ENCODE measurements around the gene BNIPL. TPM values are rescaled to one million over a fixed set of nuclear protein-coding genes. Genes with fewer than 3 reads are reported as not detected.

BNIPL gene
- polyA plus RNA-seq, 4 donors = 0.27 to 0.89 (median 0.62) TPM

DNA sequence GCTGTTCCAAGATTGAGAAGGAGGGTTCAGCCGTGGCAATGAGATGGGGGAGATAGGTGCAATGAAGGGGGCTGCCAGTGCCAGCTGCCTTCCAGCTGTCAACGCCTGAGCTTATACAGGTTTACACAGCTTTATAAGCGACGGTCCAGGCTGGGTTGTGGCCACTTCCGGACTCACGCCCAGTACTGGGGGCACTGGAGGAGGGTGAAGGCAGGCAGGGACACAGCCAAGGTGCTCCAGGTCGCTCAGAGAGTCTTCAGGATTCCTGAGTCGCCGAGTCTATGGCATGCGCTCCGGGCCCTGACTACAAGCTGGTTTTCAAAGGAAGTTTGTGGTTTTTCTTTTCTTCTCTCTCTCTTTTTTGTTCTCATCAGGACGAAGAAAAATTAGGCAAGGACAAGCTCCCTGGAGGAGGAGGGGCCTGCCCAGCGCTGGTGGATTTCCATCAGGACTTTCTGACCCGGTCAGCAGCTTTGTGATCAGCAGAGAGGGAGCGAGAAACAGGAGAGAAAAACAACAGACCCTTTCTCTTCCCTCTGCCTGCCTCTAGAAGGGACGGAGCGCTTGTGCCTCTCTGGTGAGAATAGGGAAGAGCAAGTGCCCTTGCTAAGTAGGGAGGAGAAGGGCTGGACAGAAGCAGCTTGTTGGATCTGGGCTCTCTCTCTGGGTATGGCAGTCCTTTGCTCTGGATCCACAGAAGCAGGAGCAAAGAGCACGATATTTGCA lies 29.9 kb upstream of the BNIPL start, which contains the start of gene MINDY1:
TSS of gene MINDY1 (minus strand) at position 576 of the 726 bp plus-strand sequence. CDS start 4,285 bp downstream, outside the sequence.
- Histone ChIP-seq H3K9me3 (ENCODE audit: control insufficient read depth in 2 of 2, insufficient read depth in 1 of 2, low read depth in 1 of 2, low read length in 1 of 2) (no peaks in the 10 kb centered on the region), H3K27ac (ENCODE audit: low read depth in 1 of 3, low read length in 2 of 3) (peak within 1 kb of the TSS; percentile 86 to 90 (median 88)), H3K36me3 (ENCODE audit: control insufficient read depth in 3 of 3, insufficient read depth in 2 of 3, low read depth in 1 of 3, low read length in 3 of 3) (peaks cover 0 to 14% (median 0%) of the 10 kb centered on the region in 3 donors), H3K4me3 (ENCODE audit: low read depth in 1 of 3, low read length in 3 of 3) (peak within 1 kb of the TSS; percentile 21 to 95 (median 57)), H3K27me3 (ENCODE audit: control insufficient read depth in 3 of 3, insufficient read depth in 3 of 3, low read length in 3 of 3) (no peaks in the 10 kb centered on the region), H3K4me1 (ENCODE audit: control insufficient read depth in 3 of 3, insufficient read depth in 2 of 3, low read depth in 1 of 3, low read length in 2 of 3) (peaks cover 6 to 42% (median 17%) of the 10 kb centered on the region in 3 donors)
- no peak for FAIRE-seq
- 1 to 5% (median 3%) methylated on average over 17 to 18 of the region's 18 CpGs for WGBS, 3 donors
- peak; percentile 83 to 86 for DNase-seq

DNA sequence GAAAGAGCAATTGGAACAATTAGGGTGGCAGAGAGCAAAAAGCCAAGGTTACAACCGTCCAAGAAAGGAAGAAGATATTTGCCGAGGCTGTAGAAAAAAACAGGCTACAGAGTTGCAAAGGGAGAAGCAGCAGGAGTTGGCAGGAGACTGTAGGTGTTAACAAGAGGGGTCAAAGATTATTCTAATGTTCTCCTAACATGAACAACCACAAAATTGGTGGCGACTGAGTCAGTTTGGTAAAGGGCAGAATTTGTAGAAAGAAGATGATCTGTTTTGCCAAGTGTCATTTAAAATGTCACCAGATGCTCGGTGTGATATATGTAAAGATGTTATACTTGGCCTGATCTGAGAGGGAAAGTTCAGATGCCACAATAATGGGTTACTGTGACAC lies 28.5 kb upstream of the BNIPL start:
- WGBS, 3 donors = 4 to 13% (median 10%) methylated on average over 4 of the region's 4 CpGs
- peaks cover 9 to 48% (median 17%) of the 10 kb centered on the region in 3 donors for H3K4me1 ChIP-seq (ENCODE audit: control insufficient read depth in 3 of 3, insufficient read depth in 2 of 3, low read depth in 1 of 3, low read length in 2 of 3)
- peak overlapping the region; percentile 86 to 90 (median 88) for H3K27ac ChIP-seq (ENCODE audit: low read depth in 1 of 3, low read length in 2 of 3)
- DNase-seq (no peak), FAIRE-seq (no peak)
- H3K27me3 ChIP-seq (ENCODE audit: control insufficient read depth in 3 of 3, insufficient read depth in 3 of 3, low read length in 3 of 3) = no peaks in the 10 kb centered on the region
- H3K36me3 ChIP-seq (ENCODE audit: control insufficient read depth in 3 of 3, insufficient read depth in 2 of 3, low read depth in 1 of 3, low read length in 3 of 3) = peaks cover 0 to 2% (median 0%) of the 10 kb centered on the region in 3 donors
- H3K4me3 ChIP-seq (ENCODE audit: low read depth in 1 of 3, low read length in 3 of 3) = peak overlapping the region in 2 of 3 donors; percentile 10 to 95
- no peaks in the 10 kb centered on the region for H3K9me3 ChIP-seq (ENCODE audit: control insufficient read depth in 2 of 2, insufficient read depth in 1 of 2, low read depth in 1 of 2, low read length in 1 of 2)

DNA sequence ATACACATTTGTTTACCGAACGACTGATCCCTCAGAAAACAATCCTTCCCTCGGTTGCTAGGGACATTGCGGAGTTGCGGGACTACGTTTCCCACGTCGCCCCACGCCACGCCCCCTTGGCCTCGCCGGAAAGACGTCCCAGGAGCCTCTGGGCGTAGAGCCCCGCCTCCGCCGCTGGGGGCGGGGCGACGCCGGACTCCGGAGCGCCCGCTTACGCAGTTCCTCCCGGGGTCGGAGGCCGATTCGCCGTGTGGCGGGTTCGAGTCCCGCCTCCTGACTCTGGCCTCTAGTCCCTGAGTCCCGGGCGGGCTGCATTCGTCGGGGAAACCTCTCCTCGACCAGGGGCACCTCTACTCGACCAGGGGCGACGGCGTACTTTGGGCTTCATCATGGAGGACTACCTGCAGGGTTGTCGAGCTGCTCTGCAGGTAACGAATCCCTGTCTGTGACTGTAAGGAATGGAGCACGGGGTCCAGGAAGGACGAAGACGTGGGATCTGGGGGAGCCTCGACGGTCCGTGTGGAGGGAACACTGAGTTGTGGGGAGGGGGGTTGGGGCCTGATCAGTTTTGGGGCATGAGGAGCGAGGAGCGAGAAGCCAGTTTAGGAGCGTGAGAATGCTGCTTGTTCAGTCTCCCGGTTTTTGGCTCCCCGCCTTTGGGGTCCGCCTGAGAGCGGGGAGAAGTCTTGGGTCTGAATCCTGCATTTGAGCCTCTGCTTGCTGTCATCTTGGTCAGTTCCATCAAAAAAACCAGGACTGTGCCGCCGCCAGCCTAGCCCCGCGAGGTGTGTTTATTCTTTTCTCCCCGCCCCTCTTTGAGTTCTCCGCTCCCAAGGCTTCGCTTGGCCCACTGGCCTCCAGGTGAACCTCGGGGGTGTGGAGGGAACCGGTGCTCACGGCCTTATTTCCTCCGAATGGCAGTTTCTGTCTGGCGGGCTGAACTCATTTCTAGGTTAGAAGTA lies 27.9 kb upstream of the BNIPL start, which contains the start of gene PRUNE1:
TSS of gene PRUNE1 (plus strand) at position 206 of the 962 bp plus-strand sequence. CDS start at position 390, 184 bp downstream.
- no peaks in the 10 kb centered on the region for H3K9me3 ChIP-seq (ENCODE audit: control insufficient read depth in 2 of 2, insufficient read depth in 1 of 2, low read depth in 1 of 2, low read length in 1 of 2)
- peaks cover 0 to under 1% (median 0%) of the 10 kb centered on the region in 3 donors for H3K36me3 ChIP-seq (ENCODE audit: control insufficient read depth in 3 of 3, insufficient read depth in 2 of 3, low read depth in 1 of 3, low read length in 3 of 3)
- peaks cover 9 to 49% (median 11%) of the 10 kb centered on the region in 3 donors for H3K4me1 ChIP-seq (ENCODE audit: control insufficient read depth in 3 of 3, insufficient read depth in 2 of 3, low read depth in 1 of 3, low read length in 2 of 3)
- H3K4me3 ChIP-seq (ENCODE audit: low read depth in 1 of 3, low read length in 3 of 3) = peak within 1 kb of the TSS; percentile 73 to 95 (median 90)
- H3K27ac ChIP-seq (ENCODE audit: low read depth in 1 of 3, low read length in 2 of 3) = peak within 1 kb of the TSS; percentile 88 to 94 (median 88)
- no peaks in the 10 kb centered on the region for H3K27me3 ChIP-seq (ENCODE audit: control insufficient read depth in 3 of 3, insufficient read depth in 3 of 3, low read length in 3 of 3)
- FAIRE-seq (no peak), DNase-seq (peak; percentile 97 to 99)
- 0 to 1% (median 1%) methylated on average over 62 to 69 of the region's 69 CpGs for WGBS, 3 donors

DNA sequence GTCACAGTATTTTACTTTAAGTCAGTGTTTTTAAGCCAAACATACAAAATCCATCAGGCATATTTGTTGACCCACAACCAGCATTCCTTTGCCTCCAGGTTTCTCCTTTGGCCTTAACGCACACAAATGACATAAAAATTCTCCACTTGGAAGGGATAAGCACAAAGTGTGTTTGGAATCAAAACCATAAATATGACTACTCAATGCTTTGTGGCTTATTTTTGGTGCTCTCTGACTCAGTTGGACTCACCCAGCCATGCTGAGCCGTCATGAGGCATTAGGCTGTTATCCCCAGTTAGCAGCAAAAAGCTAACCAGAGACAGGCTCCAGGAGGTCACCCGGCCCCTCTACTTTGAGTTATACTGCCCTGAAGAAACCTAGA lies 27.2 kb upstream of the BNIPL start:
- Histone ChIP-seq H3K4me3 (ENCODE audit: low read depth in 1 of 3, low read length in 3 of 3) (peak overlapping the region in 2 of 3 donors; percentile 90 to 95), H3K27me3 (ENCODE audit: control insufficient read depth in 3 of 3, insufficient read depth in 3 of 3, low read length in 3 of 3) (no peaks in the 10 kb centered on the region), H3K36me3 (ENCODE audit: control insufficient read depth in 3 of 3, insufficient read depth in 2 of 3, low read depth in 1 of 3, low read length in 3 of 3) (no peaks in the 10 kb centered on the region), H3K4me1 (ENCODE audit: control insufficient read depth in 3 of 3, insufficient read depth in 2 of 3, low read depth in 1 of 3, low read length in 2 of 3) (peaks cover 9 to 55% (median 10%) of the 10 kb centered on the region in 3 donors), H3K9me3 (ENCODE audit: control insufficient read depth in 2 of 2, insufficient read depth in 1 of 2, low read depth in 1 of 2, low read length in 1 of 2) (no peaks in the 10 kb centered on the region), H3K27ac (ENCODE audit: low read depth in 1 of 3, low read length in 2 of 3) (peak overlapping the region; percentile 88 to 94 (median 88))
- WGBS, 3 donors = 18 to 41% (median 34%) methylated on average over 3 of the region's 3 CpGs
- DNase-seq (no peak), FAIRE-seq (no peak)

DNA sequence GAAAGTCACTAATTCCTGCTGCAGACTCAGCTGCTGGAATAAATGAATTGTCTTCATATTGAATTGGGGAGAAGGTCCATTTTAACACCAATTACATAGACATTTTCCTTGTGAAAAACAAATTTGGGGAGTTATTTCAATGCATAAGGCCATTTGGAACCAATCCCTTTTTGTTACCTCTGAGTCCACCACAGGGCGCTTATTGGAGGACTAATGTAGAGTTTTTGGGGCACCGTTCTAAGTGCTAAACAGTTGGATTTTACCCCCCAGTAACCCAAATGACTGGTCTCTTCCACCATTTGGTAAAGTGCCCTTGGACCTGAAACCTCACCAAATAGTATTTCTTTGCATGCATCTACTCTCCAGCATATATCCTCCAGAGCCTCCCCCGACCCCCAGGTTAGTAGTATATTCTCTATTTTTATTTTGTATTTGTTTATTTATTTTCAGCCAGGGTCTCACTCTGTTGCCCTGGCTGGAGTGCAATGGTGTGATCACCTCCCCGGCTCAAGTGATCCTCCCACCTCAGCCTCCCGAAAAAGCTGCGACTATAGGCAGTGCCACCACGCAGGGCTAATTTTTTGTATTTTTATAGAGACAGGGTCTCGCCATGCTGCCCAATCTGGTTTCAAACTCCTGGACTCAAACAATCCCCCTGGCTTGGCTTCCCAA lies 26.6 kb upstream of the BNIPL start:
- H3K36me3 ChIP-seq (ENCODE audit: control insufficient read depth in 3 of 3, insufficient read depth in 2 of 3, low read depth in 1 of 3, low read length in 3 of 3) = peaks cover 0 to 2% (median 2%) of the 10 kb centered on the region in 3 donors
- H3K4me3 ChIP-seq (ENCODE audit: low read depth in 1 of 3, low read length in 3 of 3) = peak overlapping the region in 1 of 3 donors; percentile 90
- H3K27me3 ChIP-seq (ENCODE audit: control insufficient read depth in 3 of 3, insufficient read depth in 3 of 3, low read length in 3 of 3) = no peaks in the 10 kb centered on the region
- WGBS, 3 donors = 90 to 96% (median 93%) methylated on average over 8 of the region's 8 CpGs
- H3K27ac ChIP-seq (ENCODE audit: low read depth in 1 of 3, low read length in 2 of 3) = peak overlapping the region in 1 of 3 donors; percentile 88
- DNase-seq (no peak), FAIRE-seq (no peak)
- H3K4me1 ChIP-seq (ENCODE audit: control insufficient read depth in 3 of 3, insufficient read depth in 2 of 3, low read depth in 1 of 3, low read length in 2 of 3) = peaks cover 9 to 57% (median 10%) of the 10 kb centered on the region in 3 donors
- no peaks in the 10 kb centered on the region for H3K9me3 ChIP-seq (ENCODE audit: control insufficient read depth in 2 of 2, insufficient read depth in 1 of 2, low read depth in 1 of 2, low read length in 1 of 2)

DNA sequence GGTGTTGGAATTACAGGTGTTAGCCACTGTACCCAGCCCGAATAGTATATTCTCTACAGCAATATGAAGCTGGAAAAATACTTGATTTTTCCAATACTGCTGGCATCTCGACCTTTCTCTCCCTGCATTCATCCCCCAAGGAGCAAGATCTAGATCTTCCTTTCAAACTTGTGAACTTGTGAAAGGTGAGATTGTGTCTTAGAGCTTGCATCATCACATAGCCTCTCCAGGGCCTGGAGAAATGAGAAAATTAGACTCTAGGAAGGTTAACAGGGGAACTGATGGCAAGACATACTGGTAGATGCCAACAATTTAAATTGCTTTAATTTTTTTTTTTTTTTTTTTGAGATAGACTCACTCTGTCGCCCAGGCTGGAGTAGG lies 26.1 kb upstream of the BNIPL start:
- Histone ChIP-seq H3K27me3 (ENCODE audit: control insufficient read depth in 3 of 3, insufficient read depth in 3 of 3, low read length in 3 of 3) (no peaks in the 10 kb centered on the region), H3K9me3 (ENCODE audit: control insufficient read depth in 2 of 2, insufficient read depth in 1 of 2, low read depth in 1 of 2, low read length in 1 of 2) (no peaks in the 10 kb centered on the region), H3K4me1 (ENCODE audit: control insufficient read depth in 3 of 3, insufficient read depth in 2 of 3, low read depth in 1 of 3, low read length in 2 of 3) (peaks cover 9 to 54% (median 10%) of the 10 kb centered on the region in 3 donors), H3K36me3 (ENCODE audit: control insufficient read depth in 3 of 3, insufficient read depth in 2 of 3, low read depth in 1 of 3, low read length in 3 of 3) (peaks cover 0 to 2% (median 2%) of the 10 kb centered on the region in 3 donors), H3K27ac (ENCODE audit: low read depth in 1 of 3, low read length in 2 of 3) (no peak overlapping the region), H3K4me3 (ENCODE audit: low read depth in 1 of 3, low read length in 3 of 3) (no peak overlapping the region)
- WGBS, 3 donors = 78 to 92% (median 91%) methylated on average over 3 of the region's 3 CpGs
- DNase-seq (no peak), FAIRE-seq (no peak)

DNA sequence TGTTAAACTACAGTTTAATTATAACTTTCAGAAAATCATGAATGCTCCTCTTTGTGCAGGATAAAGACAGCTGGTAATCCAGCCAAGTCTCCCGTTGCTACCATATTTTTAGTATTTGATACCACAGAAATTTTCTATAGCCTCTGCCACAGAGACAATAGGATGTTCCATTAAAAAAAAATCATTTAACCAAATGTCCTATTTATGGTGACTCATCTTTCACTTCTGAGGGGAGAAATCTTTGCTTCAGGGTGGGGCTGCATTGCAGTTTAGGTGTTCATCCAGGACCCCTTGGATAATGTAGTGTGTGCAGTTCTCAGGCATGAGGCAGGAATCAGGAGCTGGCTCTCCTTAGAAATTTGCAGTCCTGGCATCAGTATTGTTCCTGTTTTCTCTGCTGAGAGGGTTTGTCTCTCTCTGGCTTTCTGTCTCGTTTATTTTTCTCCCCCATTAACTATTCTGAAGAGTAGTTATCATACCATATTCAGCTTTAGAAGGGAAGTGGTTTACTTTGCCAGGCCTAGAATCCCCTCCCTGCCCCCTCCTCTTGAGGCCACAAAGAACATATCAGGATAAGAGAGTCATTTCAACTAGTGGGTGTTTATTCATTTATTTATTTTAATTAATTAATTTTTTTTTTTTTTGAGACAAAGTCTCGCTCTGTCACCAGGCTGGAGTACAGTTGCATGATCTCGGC lies 25.1 kb upstream of the BNIPL start:
- peaks cover 0 to 2% (median 2%) of the 10 kb centered on the region in 3 donors for H3K36me3 ChIP-seq (ENCODE audit: control insufficient read depth in 3 of 3, insufficient read depth in 2 of 3, low read depth in 1 of 3, low read length in 3 of 3)
- H3K4me1 ChIP-seq (ENCODE audit: control insufficient read depth in 3 of 3, insufficient read depth in 2 of 3, low read depth in 1 of 3, low read length in 2 of 3) = peaks cover 9 to 48% (median 10%) of the 10 kb centered on the region in 3 donors
- no peak for FAIRE-seq
- no peaks in the 10 kb centered on the region for H3K9me3 ChIP-seq (ENCODE audit: control insufficient read depth in 2 of 2, insufficient read depth in 1 of 2, low read depth in 1 of 2, low read length in 1 of 2)
- H3K4me3 ChIP-seq (ENCODE audit: low read depth in 1 of 3, low read length in 3 of 3) = no peak overlapping the region
- 53 to 62% (median 54%) methylated on average over 4 of the region's 4 CpGs for WGBS, 3 donors
- no peak for DNase-seq
- H3K27ac ChIP-seq (ENCODE audit: low read depth in 1 of 3, low read length in 2 of 3) = no peak overlapping the region
- H3K27me3 ChIP-seq (ENCODE audit: control insufficient read depth in 3 of 3, insufficient read depth in 3 of 3, low read length in 3 of 3) = no peaks in the 10 kb centered on the region

Data from small intestine (tissue), 7 donors.